Mesodermal cell (in vitro differentiated cells): ENCODE results near the gene D2HGDH.
"Not testable (repeated sequence)": the region's sequence is repeated elsewhere in the genome, so short reads cannot be mapped to it uniquely, and the experiment has no call there.

Experiments used
- H3K27ac ChIP-seq: 2 replicates; pipeline ENCODE4 v1.7.0; 2013; ENCODE audit warnings: mild to moderate bottlenecking, low read depth, low read length, moderate library complexity; ENCODE audit not compliant: severe bottlenecking
- H3K36me3 ChIP-seq: 2 replicates; pipeline ENCODE4 v1.7.1; 2013; ENCODE audit warnings: mild to moderate bottlenecking, low read length, moderate library complexity; ENCODE audit not compliant: control insufficient read depth, insufficient read depth
- H3K4me1 ChIP-seq: one replicate; pipeline ENCODE4 v1.7.1; 2013; ENCODE audit warnings: mild to moderate bottlenecking, low read length; ENCODE audit not compliant: insufficient read depth, control insufficient read depth, poor library complexity, severe bottlenecking
- H3K4me3 ChIP-seq: 2 replicates; pipeline ENCODE4 v1.7.0; 2013; ENCODE audit warnings: low read length, control low read depth, mild to moderate bottlenecking; ENCODE audit not compliant: insufficient read depth, poor library complexity, severe bottlenecking; ENCODE audit errors: extremely low read depth
- H3K9me3 ChIP-seq: 2 replicates; pipeline ENCODE4 v1.7.1; 2013; ENCODE audit warnings: mild to moderate bottlenecking, low read length, moderate library complexity; ENCODE audit not compliant: control insufficient read depth
- WGBS, 2 experiments: methylation state at CpG; one replicate each; pipeline ENCODE4 v1.1.5; 2013; ENCODE audit warnings: missing lambda C conversion rate in 2 of 2; ENCODE audit not compliant: insufficient coverage in 2 of 2; 5-methylcytosine and 5-hydroxymethylcytosine counted together

D2HGDH gene

GRCh38 chr2:241759067-241759807, 24.8 kb downstream of the D2HGDH start:
- Histone ChIP-seq H3K9me3 (no peaks in the 10 kb centered on the region), H3K36me3 (peaks cover 6% of the 10 kb centered on the region), H3K4me1 (no peaks in the 10 kb centered on the region), H3K27ac (no peak overlapping the region), H3K4me3 (no peak overlapping the region)
- WGBS, 2 experiments, result 94 to 96% methylated on average over 17 to 18 of the region's 20 CpGs

GRCh38 chr2:241759893-241760292, 25.5 kb downstream of the D2HGDH start:
- not testable (repeated sequence) for H3K9me3 ChIP-seq, H3K4me1 ChIP-seq, H3K36me3 ChIP-seq, H3K27ac ChIP-seq, H3K4me3 ChIP-seq
- 100% methylated on average over 1 to 4 of the region's 16 CpGs for WGBS, 2 experiments

GRCh38 chr2:241760301-241760771, 25.9 kb downstream of the D2HGDH start:
- Histone ChIP-seq H3K36me3 (no peaks in the 10 kb centered on the region), H3K9me3 (no peaks in the 10 kb centered on the region), H3K27ac (no peak overlapping the region), H3K4me1 (no peaks in the 10 kb centered on the region), H3K4me3 (no peak overlapping the region)
- WGBS, 2 experiments, result 94 to 95% methylated on average over 15 to 16 of the region's 17 CpGs

- H3K4me3 ChIP-seq, result no peak overlapping the region
- H3K27ac ChIP-seq, result no peak overlapping the region
- H3K36me3 ChIP-seq, result no peaks in the 10 kb centered on the region
- no peaks in the 10 kb centered on the region for H3K9me3 ChIP-seq
- no peaks in the 10 kb centered on the region for H3K4me1 ChIP-seq
- 92% methylated on average over 12 to 14 of the region's 18 CpGs for WGBS, 2 experiments
Observed at GRCh38 chr2:241762321-241762932, 28.0 kb downstream of the D2HGDH start.

- Histone ChIP-seq H3K4me1 (no peaks in the 10 kb centered on the region), H3K9me3 (no peaks in the 10 kb centered on the region), H3K36me3 (no peaks in the 10 kb centered on the region), H3K4me3 (no peak overlapping the region), H3K27ac (no peak overlapping the region)
- WGBS, 2 experiments, result 100% methylated on average over 1 to 2 of the region's 13 CpGs
Observed at GRCh38 chr2:241762933-241763369, 28.5 kb downstream of the D2HGDH start.

GRCh38 chr2:241763551-241764274, 29.3 kb downstream of the D2HGDH start:
- WGBS, 2 experiments, result 93 to 97% methylated on average over 8 to 12 of the region's 20 CpGs
- Histone ChIP-seq H3K4me1 (no peaks in the 10 kb centered on the region), H3K4me3 (no peak overlapping the region), H3K36me3 (no peaks in the 10 kb centered on the region), H3K9me3 (no peaks in the 10 kb centered on the region), H3K27ac (no peak overlapping the region)

- Histone ChIP-seq H3K4me1 (no peaks in the 10 kb centered on the region), H3K36me3 (no peaks in the 10 kb centered on the region), H3K9me3 (no peaks in the 10 kb centered on the region), H3K27ac (peak overlapping the region; percentile 16), H3K4me3 (no peak overlapping the region)
- WGBS, 2 experiments, result 71 to 74% methylated on average over 23 to 26 of the region's 27 CpGs
Observed at GRCh38 chr2:241764275-241765241, 30.1 kb downstream of the D2HGDH start.

GRCh38 chr2:241767464-241768250, 33.2 kb downstream of the D2HGDH start:
- Histone ChIP-seq H3K27ac (no peak overlapping the region), H3K4me3 (no peak overlapping the region), H3K36me3 (no peaks in the 10 kb centered on the region), H3K4me1 (no peaks in the 10 kb centered on the region), H3K9me3 (no peaks in the 10 kb centered on the region)
- 94 to 95% methylated on average over 35 to 36 of the region's 37 CpGs for WGBS, 2 experiments

- H3K9me3 ChIP-seq, result no peaks in the 10 kb centered on the region
- no peak overlapping the region for H3K4me3 ChIP-seq
- no peaks in the 10 kb centered on the region for H3K36me3 ChIP-seq
- no peak overlapping the region for H3K27ac ChIP-seq
- WGBS, 2 experiments, result 94 to 95% methylated on average over 23 to 27 of the region's 29 CpGs
- H3K4me1 ChIP-seq, result no peaks in the 10 kb centered on the region
Observed at GRCh38 chr2:241768251-241768711, 33.9 kb downstream of the D2HGDH start.
